GM12801 (cell line): ENCODE results near the gene EXD2.

Experiments
- TF ChIP-seq, protein P1 (sequence below): IDR thresholded peaks from one replicate; pipeline ENCODE4 v1.5.1; 2011; ENCODE audit warnings: control low read depth; ENCODE audit not compliant: insufficient read length; ENCODE audit errors: extremely low read depth

EXD2 gene

DNA sequence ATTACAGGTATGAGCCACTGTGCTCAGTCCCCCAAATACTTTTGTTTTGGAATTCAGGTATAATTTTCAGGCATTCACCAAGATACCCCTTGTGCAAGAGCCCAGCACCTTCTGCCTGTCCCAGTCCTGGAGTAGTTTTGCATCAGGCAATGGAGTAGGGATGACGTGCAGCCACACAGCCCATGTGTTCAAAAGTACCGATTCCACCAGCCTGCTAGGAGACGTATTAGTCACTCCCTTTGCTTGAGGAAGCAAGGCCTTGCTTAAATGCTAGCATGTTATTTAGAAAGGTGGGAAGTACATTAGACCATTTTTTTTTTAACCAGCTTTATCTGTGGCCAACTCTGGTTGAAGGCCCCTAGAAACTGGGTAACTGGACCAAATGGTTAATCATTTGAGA lies 53.6 kb downstream of the EXD2 start:
- TF ChIP-seq, protein P1, sequence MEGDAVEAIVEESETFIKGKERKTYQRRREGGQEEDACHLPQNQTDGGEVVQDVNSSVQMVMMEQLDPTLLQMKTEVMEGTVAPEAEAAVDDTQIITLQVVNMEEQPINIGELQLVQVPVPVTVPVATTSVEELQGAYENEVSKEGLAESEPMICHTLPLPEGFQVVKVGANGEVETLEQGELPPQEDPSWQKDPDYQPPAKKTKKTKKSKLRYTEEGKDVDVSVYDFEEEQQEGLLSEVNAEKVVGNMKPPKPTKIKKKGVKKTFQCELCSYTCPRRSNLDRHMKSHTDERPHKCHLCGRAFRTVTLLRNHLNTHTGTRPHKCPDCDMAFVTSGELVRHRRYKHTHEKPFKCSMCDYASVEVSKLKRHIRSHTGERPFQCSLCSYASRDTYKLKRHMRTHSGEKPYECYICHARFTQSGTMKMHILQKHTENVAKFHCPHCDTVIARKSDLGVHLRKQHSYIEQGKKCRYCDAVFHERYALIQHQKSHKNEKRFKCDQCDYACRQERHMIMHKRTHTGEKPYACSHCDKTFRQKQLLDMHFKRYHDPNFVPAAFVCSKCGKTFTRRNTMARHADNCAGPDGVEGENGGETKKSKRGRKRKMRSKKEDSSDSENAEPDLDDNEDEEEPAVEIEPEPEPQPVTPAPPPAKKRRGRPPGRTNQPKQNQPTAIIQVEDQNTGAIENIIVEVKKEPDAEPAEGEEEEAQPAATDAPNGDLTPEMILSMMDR, result no peak

DNA sequence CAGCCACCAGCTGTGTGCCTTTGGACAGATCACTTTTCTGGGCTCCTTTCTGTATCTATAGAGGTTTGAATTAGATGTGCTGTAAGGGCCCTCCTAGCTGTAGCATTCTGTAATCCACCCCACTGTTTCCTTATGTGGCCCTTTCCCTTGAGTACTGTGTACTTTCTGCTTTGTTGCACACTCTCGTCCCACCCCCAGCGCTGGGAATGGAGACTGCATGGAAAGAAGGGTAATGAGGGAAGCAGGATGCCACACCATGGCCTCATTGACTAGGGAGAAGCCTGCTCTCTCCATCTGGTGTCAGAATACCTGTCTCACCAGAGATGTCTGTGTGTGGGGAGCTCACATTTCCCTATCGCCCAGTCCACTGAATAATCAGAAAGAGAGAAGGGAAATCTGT lies 55.0 kb downstream of the EXD2 start:
- TF ChIP-seq, protein P1, result no peak

DNA sequence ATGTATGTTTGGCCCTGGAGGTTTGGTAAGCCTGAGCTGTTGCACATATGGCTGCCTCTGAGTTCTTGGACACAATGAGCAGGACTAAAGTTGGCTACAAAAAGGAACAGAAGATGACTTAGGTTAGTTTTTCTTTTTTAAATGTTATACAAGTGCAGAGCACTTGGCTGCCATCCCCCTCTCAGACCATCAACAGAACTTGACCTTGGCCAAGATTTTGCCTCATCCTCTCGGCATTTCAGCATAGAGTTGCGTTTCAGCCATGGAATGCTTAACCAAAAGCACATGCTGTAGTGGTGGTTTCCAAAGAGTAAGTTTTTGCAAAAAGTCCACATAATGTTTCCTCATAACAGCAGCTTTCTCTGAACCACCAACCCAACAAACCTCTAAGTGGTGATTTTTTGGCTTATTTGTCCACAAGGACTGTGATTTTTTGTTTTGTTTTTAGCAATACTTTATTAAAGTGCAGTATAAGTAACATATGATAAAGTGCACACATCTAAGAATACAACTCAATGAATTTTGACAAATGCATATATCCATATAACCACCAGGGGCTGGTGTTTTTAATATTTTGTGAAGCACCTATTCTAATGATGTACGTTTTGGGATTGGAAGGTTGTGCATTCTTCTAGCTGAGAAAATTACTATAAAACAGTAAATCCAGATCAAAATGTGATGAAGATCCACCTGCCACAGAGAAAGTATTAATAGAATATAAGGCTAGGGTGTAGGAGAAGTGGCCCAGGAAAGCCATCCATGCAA lies 56.6 kb downstream of the EXD2 start:
- TF ChIP-seq, protein P1, result no peak

DNA sequence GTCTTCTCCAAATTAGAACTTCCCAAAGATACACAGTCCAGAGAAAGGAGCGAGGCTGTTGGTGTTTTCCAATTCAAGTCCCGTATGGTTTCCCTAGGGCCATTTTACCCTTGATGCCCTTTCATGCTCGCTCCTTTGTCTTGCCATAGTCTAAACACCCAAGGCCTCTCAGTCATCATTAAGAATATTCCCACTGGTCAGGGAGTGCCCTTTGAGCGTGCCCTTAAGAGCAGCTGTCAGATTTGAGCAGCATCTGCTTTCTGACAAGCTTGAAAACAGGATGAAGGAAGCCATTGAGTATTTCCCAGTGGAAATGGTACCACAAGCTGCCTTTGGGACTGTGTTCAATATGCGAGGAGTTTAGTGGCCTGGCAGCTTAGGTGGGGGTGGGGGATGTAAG lies 58.3 kb downstream of the EXD2 start:
- TF ChIP-seq, protein P1, result no peak

DNA sequence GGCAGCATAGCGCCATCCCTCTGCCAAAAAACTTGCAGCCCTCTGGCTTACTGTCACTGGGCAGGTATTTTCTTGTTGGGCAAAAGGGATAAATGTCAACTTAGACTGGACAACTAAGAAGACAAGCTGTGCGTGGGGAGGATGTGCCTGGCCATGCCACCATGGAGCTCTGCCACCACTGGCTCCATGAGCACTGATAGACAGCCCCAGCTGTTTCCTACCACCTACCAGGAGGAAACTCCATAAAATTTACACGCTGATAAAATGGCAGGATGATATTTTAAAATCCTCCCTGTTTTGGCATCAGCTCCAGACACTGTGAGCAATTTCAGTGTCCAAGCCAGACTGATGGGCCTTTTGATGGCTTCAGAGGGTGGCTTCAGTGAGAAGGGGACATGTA lies 61.6 kb downstream of the EXD2 start:
- TF ChIP-seq, protein P1, result no peak

DNA sequence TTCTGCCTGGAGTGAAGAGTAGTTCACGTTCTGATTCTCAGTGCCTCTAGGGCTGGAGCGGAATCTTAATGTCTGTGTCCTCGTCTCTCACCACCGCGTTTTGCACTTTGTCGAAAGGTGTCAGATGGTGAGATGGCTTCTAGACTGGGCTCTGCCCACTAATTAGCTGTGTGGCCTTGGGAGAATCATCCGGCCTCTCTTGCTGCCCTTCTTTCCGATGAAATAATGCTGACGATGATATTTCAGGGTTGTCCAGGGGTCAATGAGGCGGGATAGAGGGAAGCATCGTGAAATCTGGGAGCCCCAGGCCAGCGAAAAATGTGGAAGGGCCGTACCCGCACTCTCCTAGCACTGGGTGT lies 67.8 kb downstream of the EXD2 start:
- TF ChIP-seq, protein P1, result no peak

DNA sequence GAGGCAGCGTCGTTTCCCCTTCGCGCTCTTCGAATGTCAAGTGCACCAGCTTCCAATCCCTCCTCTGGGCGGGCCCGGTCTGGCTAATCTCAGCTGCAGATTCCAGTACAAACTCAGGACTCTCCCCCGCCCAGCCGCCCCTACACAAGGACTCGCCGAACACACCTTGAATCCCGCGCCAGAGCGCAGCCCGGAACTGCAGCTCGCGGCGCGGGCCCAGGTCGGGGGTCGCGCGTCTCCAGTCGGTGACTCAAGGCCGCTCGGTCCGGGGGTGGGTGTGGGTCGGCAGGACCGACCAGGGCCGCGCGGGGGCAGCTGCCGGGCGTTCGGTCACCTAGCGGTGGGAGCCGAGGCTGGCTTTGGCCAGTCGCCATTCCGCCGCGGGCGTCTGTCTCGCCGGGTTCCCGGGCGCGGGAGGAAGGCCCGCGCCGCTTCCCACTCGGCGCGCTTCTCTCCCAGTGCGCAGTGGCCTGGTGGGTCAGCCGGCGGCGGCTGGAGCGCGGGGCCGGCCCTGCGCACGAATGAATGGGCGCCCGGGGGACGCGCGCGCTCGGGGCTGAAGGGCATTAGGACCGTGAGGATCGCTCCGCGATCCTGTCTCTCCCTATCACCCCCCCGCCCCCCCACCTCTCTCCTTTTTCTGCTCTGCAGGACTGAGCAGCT lies 68.4 kb downstream of the EXD2 start, which contains the start of gene GALNT16:
TSS of gene GALNT16 (plus strand) at position 632 of the 663 bp plus-strand sequence. CDS start 133 bp downstream, outside the sequence.
- TF ChIP-seq, protein P1, result no peak
